ENCODE measurements around the gene USP22. TPM values are rescaled to one million over a fixed set of nuclear protein-coding genes. Genes with fewer than 3 reads are reported as not detected.

Gene USP22
- total RNA-seq, 4 donors from 2014 or later: 120 to 258 (median 143) TPM

DNA sequence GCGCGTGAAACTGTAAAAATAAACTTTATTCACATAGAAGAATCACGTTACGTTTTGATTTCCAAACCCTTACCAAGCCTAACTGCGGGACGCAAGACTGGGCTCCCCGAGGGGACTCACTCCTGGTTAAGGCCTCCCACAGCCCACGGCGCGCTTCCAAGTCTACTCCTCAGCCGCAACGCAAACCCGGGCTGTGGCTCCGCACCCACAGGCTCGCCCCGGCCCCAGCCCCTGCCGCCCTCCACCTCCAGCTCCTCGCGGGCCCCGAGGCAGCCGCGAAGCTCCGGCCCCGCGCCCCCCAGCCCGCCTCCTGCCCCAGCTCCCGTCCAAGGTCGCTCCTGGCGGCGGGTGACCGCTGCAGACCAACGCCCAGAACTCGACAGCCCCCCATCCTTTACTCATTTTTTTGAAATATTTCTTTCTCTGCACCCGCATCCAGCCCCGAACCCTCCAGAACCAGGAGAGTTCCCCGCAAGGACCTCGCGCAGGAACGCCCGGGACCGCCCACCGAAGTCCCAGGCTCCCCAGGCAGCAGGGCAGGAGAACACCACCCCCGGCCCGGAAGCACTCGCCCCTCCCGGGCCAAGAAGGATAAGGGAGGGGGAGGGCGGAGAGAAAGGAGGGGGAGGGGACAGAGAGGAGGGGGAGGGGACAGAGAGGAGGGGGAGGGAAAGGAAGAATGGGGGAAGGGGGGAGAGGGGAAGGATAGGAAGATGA, 912 bp downstream of the USP22 start:
- ATAC-seq (peak; percentile 49 to 61), DNase-seq (peak; percentile 85 to 88)
- Histone ChIP-seq H3K4me1 (peaks cover 40 to 46% of the 10 kb centered on the region in 2 donors), H3K27ac (peak overlapping the region; percentile 95 to 100 (median 98)), H3K9me3 (no peaks in the 10 kb centered on the region), H3K36me3 (no peaks in the 10 kb centered on the region), H3K4me3 (peak overlapping the region; percentile 81 to 96 (median 91)), H3K27me3 (no peaks in the 10 kb centered on the region)
- intact Hi-C loops (cut with DNase I; ENCODE audit: low total_unique reads) (loop anchor here (1.0 to 10.0 kb wide), 7 partner anchors 35 to 247 kb away; partner anchors contain the start of gene TMEM11), in situ Hi-C loops (cut with MboI; ENCODE audit: low sequenced_read_pairs in 4 of 4) (no loop called here)
- peak; percentile 64 to 78 for TF ChIP-seq POLR2A (IDR thresholded peaks at IDR 0.05)
- no peak for TF ChIP-seq CTCF (IDR thresholded peaks at IDR 0.05 in 4 of 5, conservative IDR thresholded peaks at IDR 0.05 in 1 of 5)

GRCh38 chr17:21039839-21040575, 2.8 kb downstream of the USP22 start:
- Histone ChIP-seq H3K4me1 (peaks cover 58 to 64% of the 10 kb centered on the region in 2 donors), H3K36me3 (no peaks in the 10 kb centered on the region), H3K27me3 (no peaks in the 10 kb centered on the region), H3K4me3 (peak overlapping the region; percentile 81 to 96 (median 91)), H3K9me3 (no peaks in the 10 kb centered on the region), H3K27ac (peak overlapping the region; percentile 95 to 100 (median 98))
- no peak for DNase-seq
- intact Hi-C loops (cut with DNase I; ENCODE audit: low total_unique reads) (loop anchor here (5.0 to 10.0 kb wide), 3 partner anchors 38 to 172 kb away; partner anchors contain the start of gene TMEM11), in situ Hi-C loops (cut with MboI; ENCODE audit: low sequenced_read_pairs in 4 of 4) (loop anchor here in 1 of 4 donors (10.0 kb wide), 1 partner anchor 235 kb away; no protein-coding TSS in a partner anchor)
- peak in 3 of 5 experiments; percentile 14 to 30 (median 20) for TF ChIP-seq CTCF (IDR thresholded peaks at IDR 0.05 in 4 of 5, conservative IDR thresholded peaks at IDR 0.05 in 1 of 5)
- no peak for TF ChIP-seq POLR2A (IDR thresholded peaks at IDR 0.05)
- no peak for ATAC-seq

DNA sequence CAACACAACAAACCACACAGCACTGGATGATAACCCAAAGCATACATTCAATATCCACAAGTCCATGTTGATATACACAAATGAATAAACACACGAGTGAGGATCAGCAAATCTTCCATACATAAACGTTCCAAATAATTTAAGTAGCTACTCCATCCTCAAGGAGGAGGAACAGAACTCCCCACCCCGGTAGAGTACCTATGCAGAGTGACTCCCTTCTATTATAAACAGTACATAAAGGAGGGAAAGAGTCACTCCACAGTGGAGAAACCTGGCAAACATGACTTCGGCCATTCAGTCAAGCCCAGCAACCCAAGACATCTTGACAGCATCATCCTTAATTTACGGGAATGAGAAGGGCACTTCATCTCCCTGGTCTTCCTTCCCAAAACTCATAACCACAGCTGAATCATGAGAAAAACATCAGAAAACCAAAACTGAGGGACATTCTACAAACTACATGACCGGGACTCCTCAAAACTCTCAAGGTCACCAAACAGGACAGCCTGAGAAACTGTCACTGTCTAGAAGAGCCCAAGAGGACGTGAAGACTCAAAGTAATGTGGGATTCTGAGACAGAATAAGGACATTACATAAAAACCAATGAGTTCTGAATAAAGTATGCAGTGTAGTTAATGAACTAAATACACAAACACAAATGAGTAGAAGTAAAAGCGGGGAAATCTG, 5.6 kb downstream of the USP22 start:
- Histone ChIP-seq H3K9me3 (no peaks in the 10 kb centered on the region), H3K36me3 (no peaks in the 10 kb centered on the region), H3K27ac (peak overlapping the region; percentile 95 to 100 (median 98)), H3K4me1 (peaks cover 80 to 83% of the 10 kb centered on the region in 2 donors), H3K27me3 (no peaks in the 10 kb centered on the region), H3K4me3 (no peak overlapping the region)
- ATAC-seq (no peak), DNase-seq (no peak)
- in situ Hi-C loops (cut with MboI; ENCODE audit: low sequenced_read_pairs in 4 of 4) (loop anchor here in 1 of 4 donors (10.0 kb wide), 1 partner anchor 238 kb away; no protein-coding TSS in a partner anchor), intact Hi-C loops (cut with DNase I; ENCODE audit: low total_unique reads) (no loop called here)
- TF ChIP-seq CTCF (IDR thresholded peaks at IDR 0.05 in 4 of 5, conservative IDR thresholded peaks at IDR 0.05 in 1 of 5): no peak
- no peak for TF ChIP-seq POLR2A (IDR thresholded peaks at IDR 0.05)

DNA sequence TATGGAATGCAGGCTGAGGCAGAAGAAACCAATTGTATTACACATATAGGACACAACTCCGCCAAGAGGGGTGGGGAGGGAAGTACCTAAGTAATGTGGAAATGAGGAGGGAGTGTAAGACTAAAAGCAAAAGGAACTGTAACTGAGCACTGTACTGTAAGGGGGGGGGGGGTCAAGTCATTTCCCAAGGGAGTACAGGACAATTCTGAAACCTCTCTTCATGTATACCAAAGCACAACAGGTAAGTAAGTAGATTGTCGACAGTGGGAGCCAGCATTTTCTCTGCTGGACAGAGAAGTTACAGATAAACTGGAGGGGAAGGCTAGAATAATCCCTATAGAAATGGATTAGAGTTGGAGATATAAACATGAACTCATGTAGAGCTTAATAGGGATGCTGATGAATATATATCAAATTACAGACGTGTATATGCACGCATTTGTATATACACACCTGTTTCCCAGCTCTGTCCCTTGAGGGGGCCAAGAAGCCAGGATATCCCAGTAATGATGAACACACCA, 6.4 kb downstream of the USP22 start:
- in situ Hi-C loops (cut with MboI; ENCODE audit: low sequenced_read_pairs in 4 of 4) (loop anchor here in 1 of 4 donors (10.0 kb wide), 1 partner anchor 238 kb away; no protein-coding TSS in a partner anchor), intact Hi-C loops (cut with DNase I; ENCODE audit: low total_unique reads) (no loop called here)
- TF ChIP-seq POLR2A (IDR thresholded peaks at IDR 0.05) (no peak), CTCF (IDR thresholded peaks at IDR 0.05 in 4 of 5, conservative IDR thresholded peaks at IDR 0.05 in 1 of 5) (no peak)
- H3K27me3 ChIP-seq: no peaks in the 10 kb centered on the region
- no peaks in the 10 kb centered on the region for H3K9me3 ChIP-seq
- DNase-seq (no peak), ATAC-seq (no peak)
- H3K4me1 ChIP-seq: peaks cover 88 to 90% of the 10 kb centered on the region in 2 donors
- no peak overlapping the region for H3K4me3 ChIP-seq
- H3K36me3 ChIP-seq: no peaks in the 10 kb centered on the region
- H3K27ac ChIP-seq: peak overlapping the region; percentile 95 to 100 (median 98)

Measured in gastrocnemius medialis (tissue), 4 donors.